Renal pelvis (tissue), 4 donors: Measurements from ENCODE around the gene EPHX1. TPM values are rescaled to one million over a fixed set of nuclear protein-coding genes. Genes with fewer than 3 reads are reported as not detected.
A peak's percentile ranks its signal among the peaks of the same experiment; 100 is the strongest.
"Not testable (repeated sequence)": the region's sequence is repeated elsewhere in the genome, so short reads cannot be mapped to it uniquely, and the experiment has no call there.

Experiments
- DNase-seq: peaks from one replicate; pipeline ENCODE4 v3.0.0-alpha.2; 2013
- polyA plus RNA-seq, 3 donors: library from polyadenylated mRNA; unstranded; fragments of 120-200 nt; gene quantifications; one replicate each; pipeline ENCODE4 v1.2.1, GENCODE V29; 2013; ENCODE audit not compliant: insufficient read length in 3 of 3

EPHX1 gene
- polyA plus RNA-seq, 3 donors, result 57.2 to 58.9 (median 58.7) TPM

DNA sequence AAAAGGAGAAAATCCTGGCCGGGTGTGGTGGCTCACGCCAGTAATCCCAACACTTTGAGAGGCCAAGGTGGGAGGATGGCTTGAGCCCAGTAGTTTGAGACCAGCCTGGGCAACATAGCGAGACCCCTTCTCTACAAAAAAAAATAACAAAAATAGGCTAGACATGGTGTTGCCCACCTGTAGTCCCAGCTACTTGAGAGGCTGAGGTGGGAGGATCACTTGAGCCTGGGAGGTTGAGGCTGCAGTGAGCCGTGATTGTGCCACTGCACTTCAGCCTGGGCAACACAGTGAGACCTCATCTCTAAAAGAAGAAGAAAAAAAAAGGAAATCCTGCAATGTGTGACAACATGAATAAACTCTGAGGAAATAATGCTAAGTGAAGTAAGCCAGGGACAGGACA is 26.4 kb downstream of the EPHX1 start:
- not testable (repeated sequence) for DNase-seq

DNA sequence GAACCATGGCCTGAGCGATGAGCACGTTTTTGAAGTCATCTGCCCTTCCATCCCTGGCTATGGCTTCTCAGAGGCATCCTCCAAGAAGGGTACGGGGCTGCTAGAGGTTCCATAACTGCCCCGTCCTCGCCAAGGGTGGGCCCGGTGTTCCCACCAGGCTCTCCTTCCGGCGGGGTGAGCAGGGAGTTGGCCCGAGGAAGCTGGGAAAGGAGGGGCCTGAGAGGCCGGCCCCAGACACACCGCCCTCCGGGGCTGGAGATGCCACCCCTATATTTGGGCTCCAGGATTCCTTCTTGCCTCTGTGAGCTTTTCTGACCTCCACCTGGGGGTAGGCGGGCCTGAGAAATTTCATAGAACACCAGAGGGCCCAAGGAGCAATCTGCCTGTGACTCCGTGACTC is 28.9 kb downstream of the EPHX1 start:
- no peak for DNase-seq

DNA sequence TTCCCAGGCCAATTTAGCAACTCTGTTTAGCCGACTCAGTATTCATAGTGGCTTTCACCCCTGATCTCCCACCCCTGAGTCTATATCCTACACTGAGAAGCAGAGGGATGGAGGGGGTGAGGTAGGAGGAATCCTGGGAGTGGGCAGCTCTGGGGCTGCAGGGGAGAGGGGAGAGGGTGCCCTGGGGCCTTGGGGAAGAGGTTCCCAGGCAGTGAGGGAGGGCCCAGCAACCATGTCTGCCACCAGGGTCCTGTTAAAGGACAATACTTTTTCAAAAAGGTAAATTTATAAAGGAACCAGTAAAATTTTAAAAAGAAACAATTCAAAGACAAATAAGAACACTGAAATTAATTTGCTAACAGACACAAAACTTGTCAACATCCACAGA is 30.3 kb downstream of the EPHX1 start:
- no peak for DNase-seq

DNA sequence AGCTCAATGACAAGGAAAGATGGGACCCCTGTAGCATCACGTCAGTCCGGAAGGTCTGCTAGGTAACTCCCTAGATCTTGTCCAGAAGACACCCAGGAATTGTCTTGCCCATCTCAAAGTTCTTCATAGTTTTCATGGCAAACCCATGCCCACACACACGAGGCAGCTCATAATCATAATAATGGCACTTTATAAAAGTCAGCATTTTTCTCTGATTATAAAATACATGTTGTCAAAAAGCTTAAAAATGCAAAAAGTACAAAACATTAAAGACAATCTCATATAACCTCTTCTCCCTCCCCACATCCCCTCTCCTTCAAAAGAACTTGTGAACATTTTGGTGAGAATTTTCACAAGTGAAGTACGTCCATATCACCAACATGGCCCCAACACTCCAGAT is 30.8 kb downstream of the EPHX1 start:
- DNase-seq, result no peak

DNA sequence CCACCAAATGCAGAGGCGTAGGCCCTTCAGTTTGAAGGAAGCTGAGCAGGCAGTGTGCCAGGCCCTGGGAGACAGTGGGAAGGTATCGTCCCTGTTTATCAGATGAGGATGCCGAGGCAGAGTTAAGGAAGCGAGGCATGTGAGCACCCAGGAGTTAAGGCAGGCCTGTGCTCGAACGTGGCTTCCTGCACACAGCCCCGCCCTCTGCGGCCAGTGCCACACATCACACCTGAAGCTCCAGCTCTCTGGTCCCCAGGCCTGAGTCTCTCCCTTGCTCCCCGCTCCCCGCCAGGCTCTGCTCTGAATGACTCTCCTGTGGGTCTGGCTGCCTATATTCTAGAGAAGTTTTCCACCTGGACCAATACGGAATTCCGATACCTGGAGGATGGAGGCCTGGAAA is 32.1 kb downstream of the EPHX1 start:
- DNase-seq, result no peak

DNA sequence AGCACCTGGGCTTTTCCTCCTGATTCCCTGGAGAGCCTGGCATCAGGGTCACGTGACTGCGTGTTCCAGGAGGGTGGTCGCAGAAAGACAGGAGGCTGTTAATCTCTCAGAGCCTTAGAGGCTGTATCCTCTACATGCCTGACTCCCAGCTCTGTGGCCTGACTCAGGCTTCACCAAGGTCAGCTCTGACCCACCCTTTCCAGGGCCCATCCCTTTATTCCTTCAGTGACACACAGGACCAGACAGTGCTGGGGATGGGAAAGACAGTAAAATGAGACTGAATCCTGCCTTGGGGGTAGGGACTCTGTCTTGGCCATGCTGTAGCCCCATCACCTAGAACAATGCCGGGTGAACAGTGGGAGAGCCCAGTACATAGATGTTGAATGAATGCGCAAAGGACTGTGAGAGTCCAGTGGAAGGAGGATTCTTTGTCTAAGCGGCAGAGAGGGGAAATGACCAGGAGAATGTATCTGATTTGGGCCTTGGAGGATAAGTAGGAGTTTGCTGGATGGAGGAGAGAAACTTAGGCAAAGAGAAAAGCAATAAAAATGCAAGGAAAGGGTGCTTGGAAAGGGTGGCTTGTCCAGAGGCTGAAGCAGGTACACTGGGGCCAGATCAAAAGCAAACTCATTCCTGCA is 33.0 kb downstream of the EPHX1 start:
- DNase-seq, result no peak

DNA sequence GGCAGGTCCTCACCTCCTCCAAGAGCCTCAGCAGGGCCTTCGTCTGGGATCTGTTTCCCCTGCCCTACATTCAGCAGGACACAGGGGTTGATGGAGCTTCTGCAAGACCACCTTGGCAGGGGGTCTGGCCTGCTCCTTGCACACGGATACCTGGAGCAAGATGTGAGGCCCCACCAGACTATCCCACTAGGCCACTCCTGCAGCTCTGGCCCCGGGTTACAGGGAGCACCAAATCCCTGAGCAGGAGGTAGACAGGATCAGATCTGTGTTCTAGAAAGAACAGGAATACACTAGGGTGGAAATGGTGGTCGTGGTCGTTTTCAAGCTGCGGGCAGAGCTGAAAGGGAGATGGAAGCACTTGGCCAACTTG is 33.5 kb downstream of the EPHX1 start:
- no peak for DNase-seq

DNA sequence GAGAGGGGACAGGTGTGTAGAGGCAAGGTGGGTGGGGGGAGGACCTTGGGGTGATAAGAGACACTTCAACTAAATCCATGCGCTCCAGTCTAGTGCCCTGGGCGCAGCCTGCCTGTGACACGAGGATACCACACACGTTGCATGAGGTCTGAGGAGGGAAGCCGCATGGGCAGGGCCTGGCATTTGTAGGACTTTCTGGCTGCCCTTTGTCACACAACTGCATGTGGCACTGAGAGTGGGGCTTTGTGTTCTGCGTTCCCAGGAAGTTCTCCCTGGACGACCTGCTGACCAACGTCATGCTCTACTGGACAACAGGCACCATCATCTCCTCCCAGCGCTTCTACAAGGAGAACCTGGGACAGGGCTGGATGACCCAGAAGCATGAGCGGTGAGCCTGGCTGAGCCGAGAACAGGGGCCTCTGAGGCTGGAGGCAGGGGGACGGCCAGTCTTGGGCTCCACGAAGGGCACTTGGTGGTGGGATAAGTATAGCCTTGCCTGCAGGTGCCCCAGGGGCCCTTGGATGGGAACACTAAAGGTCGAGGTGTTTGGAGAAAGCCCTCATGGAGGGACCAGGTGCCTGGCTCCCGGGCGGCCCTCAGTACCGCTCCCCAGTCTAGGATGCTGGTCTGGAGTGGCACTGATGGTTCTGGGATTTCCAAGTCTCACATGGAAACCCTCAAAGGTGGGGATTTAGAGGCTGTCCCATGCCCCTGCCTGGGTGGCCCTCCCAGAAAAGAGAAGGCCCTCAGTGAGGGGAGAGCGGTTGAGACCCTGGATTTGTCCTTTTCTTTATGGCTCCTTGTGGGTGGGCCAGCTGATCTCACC is 34.5 kb downstream of the EPHX1 start:
- no peak for DNase-seq

DNA sequence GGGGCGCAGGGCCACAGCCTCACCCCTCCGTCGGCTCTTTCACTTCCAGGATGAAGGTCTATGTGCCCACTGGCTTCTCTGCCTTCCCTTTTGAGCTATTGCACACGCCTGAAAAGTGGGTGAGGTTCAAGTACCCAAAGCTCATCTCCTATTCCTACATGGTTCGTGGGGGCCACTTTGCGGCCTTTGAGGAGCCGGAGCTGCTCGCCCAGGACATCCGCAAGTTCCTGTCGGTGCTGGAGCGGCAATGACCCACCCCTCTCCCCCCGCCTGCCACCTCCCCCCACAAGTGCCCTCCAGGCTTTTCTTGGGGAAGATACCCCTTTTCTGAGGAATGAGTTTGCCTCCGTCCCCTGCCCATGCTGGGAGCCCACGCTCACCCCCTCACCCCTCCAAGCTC is 35.2 kb downstream of the EPHX1 start:
- no peak for DNase-seq

DNA sequence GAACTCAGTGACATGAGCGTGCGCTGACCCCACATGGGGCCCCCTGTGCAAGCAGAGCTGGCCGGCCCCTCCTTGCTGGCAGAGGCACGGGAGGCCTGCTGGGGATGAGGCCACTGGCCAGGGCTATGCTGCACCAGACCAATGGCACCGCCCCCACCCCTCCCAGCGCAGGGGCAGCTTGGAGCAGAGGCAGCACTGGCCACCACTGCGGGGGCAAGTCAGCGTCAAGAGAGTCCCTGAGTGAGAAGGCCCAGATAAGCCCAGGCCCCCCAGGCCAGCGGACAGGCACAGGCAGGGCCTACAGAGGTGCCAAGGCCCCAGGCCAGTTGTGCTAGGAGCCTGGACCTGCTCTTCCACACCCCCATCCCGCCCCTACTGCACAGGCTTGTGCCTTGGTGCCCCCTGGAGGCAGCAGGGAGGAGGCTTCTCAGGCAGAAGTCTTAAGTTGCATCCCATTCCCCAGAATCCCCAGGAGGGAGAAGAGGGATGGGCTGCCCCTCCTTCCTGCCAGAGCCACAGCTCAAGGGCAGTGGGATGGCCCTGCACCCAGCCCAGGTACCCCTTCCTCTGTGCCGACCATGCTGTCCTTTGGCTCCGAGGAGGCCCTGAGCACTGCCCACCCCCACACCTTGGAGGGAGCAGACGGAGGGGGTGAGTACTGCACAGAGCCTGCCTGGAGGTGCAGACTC is 35.8 kb downstream of the EPHX1 start:
- peak; percentile 66 for DNase-seq

DNA sequence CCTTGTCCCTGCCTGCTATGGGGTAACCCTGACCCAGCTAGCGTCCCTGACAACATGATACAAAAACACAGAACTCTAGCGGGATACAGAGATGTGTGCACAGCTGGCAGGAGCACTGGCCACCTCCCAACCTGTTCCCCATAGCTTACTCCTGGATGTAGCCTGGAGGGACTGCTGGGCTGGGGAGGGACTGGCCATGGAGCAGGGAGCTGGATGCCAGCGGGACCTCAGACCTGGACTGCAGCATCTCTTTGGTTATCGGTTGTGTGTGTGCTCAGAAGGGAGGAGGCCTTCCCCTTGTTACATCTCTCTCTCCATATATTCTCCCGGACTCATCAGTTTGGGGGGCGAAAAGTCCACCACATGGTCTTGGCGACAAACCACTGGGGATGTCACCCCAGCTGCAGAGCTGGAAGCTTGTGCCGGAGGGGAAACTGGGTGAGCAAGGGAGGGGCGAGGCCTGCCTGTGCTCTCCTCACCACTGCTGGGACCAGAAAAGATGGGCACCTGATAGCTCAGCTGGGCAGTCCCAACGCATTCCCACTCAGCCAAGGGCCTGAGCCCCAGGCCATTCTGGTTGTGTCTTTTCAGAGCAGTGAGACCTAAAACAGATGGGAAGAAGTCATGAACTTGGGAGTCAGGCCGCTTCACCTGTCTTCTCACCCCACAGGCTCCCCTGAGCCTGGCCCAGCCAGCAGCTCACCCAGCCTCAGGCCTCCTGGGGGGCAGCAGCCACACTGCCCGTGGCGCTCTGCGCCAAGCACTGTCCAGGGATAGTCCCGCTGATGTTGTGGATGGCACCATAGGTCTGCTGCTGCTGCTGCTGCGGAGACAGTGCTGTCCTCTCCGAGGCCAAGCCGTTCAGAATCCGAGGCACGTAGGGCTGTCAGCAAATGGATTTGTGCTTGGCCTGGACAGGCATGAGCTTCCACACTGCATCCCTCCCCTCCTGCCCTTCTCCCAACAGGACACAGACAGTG is 36.7 kb downstream of the EPHX1 start:
- DNase-seq, result no peak

DNA sequence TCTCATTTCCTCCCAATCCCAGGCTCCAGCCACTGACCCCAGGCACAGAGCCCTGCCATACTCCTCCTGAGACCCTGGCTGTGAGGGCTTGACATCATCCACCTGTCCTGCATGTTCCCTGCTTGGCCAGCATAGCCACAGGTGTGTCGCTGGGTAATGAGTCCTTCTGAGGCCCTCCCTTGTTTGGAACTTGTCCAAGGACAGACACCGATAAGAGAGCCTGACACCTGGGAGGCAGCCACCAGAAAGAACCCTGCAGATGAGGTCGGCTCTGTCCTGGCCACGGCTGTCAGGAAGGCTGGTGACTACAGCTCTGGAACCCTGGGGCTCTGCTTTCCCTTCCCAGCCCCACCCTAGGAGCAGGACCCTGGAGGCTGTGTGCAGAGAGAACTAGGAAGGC is 37.7 kb downstream of the EPHX1 start:
- no peak for DNase-seq

DNA sequence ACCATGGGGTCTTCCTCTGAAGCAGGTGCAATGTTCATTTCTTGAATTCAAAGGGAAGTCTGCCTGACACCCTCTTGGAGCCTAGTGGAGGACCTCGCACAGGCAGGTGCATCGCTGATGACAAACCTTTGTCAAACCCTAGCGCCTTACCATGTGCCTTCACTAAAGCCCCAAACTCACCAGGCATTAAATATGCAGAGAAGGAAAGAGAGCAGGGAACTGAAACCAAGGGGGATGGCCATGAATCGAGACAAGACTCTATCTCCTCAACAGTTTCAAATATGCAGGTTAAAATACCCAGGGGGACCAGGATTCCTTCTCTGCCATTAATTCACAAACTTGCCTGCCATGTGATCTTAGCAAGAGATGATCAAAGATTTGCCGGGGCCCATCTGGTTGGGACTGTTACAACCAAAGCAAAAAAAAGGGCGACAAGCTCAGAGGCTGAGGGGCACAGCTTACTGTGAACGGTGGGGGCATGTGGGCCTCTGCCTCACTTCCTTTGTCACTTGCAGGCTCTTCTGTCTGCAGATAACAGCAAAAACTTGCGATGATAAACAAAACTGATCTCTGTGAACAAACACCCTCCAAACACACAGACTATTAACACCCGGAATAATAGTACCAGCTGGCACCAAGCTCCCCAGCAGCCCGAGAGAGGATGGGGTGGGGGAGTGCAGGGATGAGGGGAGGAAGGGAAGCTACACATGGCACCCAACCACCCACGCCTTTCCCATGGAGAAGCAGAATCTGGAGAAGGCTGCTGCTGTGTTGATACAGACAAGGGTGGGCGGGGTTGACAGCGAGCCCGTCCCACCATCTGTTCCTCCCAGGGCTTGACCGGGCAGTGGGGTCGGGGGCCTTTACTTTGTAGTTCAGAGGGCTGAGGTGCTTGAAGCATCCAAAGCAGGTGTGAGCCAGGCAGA is 38.4 kb downstream of the EPHX1 start:
- DNase-seq, result peak; percentile 30

DNA sequence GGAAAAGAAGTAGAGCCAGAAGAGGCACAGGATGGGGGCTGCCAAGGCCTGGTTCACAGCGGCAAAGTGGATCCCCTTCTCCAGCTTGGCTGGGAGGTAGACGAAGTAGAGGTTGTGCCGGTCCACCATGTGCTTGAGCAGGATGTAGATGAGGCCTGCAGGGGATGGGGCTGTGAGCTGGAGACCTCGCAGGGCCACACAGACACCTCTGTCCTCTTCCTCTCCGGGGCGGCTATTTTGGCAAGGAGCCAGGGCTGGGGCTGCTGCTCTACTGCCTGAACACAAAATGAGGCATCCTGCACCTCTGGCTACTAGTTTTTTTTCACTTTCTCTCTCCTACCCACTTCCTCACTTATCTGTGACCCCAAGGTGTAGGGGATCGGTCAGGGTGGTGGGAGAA is 40.0 kb downstream of the EPHX1 start:
- no peak for DNase-seq

DNA sequence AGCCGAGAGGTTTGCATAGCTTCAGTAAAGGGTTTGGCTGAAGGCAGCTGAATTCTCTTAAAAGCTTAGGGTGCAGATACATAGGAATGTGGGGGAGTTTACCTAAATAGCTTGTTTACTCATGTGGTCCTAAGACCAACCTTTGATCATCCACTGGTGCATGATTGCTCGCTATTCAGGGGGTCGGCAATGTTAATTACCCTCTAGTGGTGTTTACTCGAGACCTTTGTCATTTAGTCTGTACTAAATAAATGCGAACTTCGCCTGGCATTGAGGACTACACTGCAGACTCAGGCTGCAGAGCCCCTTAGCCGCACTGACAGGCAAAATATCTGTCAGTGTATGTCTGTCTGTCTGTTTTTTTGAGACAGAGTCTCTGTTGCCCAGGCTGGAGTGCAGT is 40.4 kb downstream of the EPHX1 start:
- DNase-seq, result no peak

DNA sequence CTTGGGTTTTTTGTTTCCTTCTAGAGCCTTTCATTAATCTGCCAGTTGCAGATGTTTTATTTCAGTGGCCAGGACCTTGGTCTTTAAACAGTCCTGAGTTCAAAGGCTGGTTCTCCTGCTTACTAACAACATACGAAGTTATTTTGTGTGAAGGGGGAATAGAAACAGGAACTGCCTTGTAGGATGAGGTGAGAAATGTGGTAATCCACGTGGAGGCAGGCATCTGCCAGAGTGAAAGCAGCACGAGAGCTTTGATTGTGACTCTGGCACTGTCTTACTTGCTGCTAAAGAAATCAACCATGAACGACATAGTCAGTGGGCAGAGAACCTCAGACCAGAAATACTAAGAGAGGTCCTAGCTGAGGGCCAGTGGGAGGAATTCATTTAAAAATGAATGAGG is 41.9 kb downstream of the EPHX1 start:
- peak; percentile 60 for DNase-seq

DNA sequence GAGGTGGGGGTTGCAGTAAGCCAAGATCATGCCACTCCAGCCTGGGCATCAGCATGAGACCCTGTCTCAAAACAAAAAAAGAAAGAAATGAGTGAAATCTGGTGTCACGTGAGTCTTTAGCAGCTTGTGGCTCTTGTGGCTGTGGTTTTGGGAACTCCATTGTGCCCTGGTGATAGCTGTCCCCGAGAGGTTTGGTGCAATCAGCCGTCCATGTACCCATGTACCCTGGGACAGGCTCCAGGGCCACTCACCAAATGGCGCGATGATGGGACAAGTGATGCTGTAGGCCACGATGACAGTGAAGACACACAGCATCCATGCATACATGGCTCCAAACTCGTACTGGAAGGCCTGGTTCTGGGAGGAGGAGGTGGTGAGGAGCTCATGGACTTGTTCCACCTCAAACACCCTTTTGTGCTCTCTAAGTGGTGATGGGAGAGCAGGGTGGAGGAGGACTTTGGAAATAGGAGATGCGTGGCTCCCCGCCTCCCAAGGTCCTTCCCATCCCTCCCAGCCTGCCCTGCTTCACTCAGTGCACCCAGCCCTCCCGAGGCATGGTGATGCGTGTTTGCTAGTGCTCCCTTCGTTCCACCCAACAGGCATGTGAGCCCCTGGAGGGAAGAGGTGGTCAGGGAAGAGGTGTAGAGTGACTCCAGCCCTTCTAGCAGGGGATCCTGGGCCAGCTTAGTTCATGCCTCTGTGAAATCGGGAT is 42.6 kb downstream of the EPHX1 start:
- DNase-seq, result no peak

DNA sequence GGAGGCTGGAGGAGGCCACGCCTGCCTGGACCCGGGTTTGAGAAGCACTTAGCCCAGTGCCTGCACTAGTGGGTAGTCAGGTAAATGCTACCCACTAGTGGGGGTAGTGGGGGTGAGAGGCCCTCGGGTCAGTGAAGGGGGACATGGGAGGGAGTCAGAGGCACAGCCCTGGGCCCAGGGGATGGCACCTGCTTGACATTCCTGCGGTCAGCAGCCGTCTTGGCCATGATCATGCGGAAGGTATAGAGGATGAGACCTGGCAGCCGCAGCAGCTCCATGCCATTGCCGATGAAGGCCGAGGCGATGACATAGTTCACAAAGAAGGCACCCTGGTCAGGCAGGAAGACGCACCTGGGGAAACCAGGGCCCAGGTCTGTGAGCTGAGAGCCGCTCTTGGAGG is 43.5 kb downstream of the EPHX1 start:
- DNase-seq, result no peak

DNA sequence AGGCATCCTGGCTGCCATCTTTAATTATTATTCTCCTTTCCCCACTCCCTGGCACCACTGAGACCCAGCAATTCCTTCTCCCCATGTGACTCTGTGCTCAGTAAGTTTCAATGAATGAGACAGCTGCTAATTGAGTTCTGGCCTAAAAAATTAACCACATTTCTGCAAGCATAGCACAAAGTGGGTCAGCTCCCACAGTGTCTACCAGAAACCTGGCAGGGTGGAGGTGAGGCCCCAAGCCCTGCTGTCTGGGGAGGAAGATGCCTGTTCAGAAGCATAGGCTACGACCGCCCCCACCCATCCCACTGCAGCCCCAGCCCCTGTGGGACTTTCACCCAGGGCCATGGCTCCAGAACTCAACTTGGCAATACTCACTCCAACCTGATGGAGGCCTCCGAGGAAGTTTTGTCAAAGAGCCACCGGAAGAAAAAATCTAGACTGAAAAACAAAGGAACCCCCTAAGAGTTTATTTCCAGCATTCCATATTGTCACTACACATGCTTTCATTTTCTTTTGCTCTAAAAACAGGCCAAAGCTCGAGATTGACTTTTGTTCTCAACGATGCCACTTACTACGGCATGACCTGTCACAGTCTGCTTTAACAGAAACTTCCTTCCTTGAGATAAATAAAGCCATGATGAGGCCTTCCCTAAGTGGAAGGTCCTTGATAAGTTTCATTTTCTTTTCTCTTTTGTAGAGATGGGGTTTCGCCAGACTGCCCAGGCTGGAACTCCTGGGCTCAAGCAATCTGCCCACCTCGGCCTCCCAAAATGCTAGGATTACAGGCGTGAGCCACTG is 45.8 kb downstream of the EPHX1 start:
- DNase-seq, result no peak
